Caco-2 (cell line): ENCODE measurements around the gene INPP4B. TPM values are rescaled to one million over a fixed set of nuclear protein-coding genes. Genes with fewer than 3 reads are reported as not detected.
A peak's percentile ranks its signal among the peaks of the same experiment; 100 is the strongest.

Experiments
- BruUV-seq: library from RNA; stranded (reverse); fragments of 400-500 nt; replicated peaks from 2 replicates; lab custom pipeline; 2021; lab: Mats Ljungman, UMichigan
- CTCF ChIA-PET: fragments of 300-600 bp; sonication (Branson Sonifier 250); formaldehyde crosslinking; loops from one replicate; lab custom pipeline; 2022; ENCODE audit warnings: antibody characterized with exemption; lab: Charles Lee
- POLR2A ChIA-PET: fragments of 300-600 bp; sonication (Branson Sonifier 250); formaldehyde crosslinking; loops from one replicate; lab custom pipeline; 2022; ENCODE audit warnings: antibody characterized with exemption; lab: Charles Lee
- DNase-seq, 2 experiments: peaks; one replicate each; pipeline versions ENCODE4 v3.0.0 to v3.0.0-alpha.2; 2020 to 2022
- H3K27me3 ChIP-seq: replicated peaks from 2 replicates; pipeline ENCODE4 v1.6.0; 2011; ENCODE audit warnings: low read length; ENCODE audit not compliant: control insufficient read depth, insufficient read depth
- H3K36me3 ChIP-seq: 2 replicates; pipeline ENCODE4 v1.5.1; 2011; ENCODE audit warnings: low read length; ENCODE audit not compliant: control insufficient read depth, insufficient read depth
- H3K4me1 ChIP-seq: fragments of 250-450 bp; sonication (Bioruptor Pico); 2 replicates; pipeline ENCODE4 v1.5.1; 2020; ENCODE audit warnings: mild to moderate bottlenecking
- H3K4me3 ChIP-seq: 2 replicates; pipeline ENCODE4 v1.5.1; 2011; ENCODE audit warnings: low read depth, mild to moderate bottlenecking, control low read depth, low read length
- H3K9me3 ChIP-seq: fragments of 250-450 bp; sonication (Bioruptor Pico); 2 replicates; pipeline ENCODE4 v1.5.1; 2020; ENCODE audit warnings: mild to moderate bottlenecking, moderate library complexity
- H3K27ac Mint-ChIP-seq: one replicate; pipeline ENCODE4 v1.8.0; 2022; ENCODE audit warnings: mixed read lengths; ENCODE audit not compliant: unreplicated experiment
- H3K27me3 Mint-ChIP-seq: one replicate; pipeline ENCODE4 v1.8.0; 2022; ENCODE audit warnings: mixed read lengths; ENCODE audit not compliant: insufficient read depth, unreplicated experiment
- H3K36me3 Mint-ChIP-seq: one replicate; pipeline ENCODE4 v1.8.0; 2022; ENCODE audit warnings: mild to moderate bottlenecking, mixed read lengths; ENCODE audit not compliant: insufficient read depth, unreplicated experiment
- H3K4me1 Mint-ChIP-seq: one replicate; pipeline ENCODE4 v1.8.0; 2022; ENCODE audit warnings: low read depth, mixed read lengths; ENCODE audit not compliant: unreplicated experiment
- H3K4me3 Mint-ChIP-seq: one replicate; pipeline ENCODE4 v1.8.0; 2022; ENCODE audit warnings: mild to moderate bottlenecking, moderate library complexity, mixed read lengths; ENCODE audit not compliant: unreplicated experiment
- H3K9me3 Mint-ChIP-seq: one replicate; pipeline ENCODE4 v1.8.0; 2022; ENCODE audit warnings: mixed read lengths; ENCODE audit not compliant: unreplicated experiment
- CTCF ChIP-seq, 2 experiments: fragments of 200-600 bp in 1 of 2; IDR thresholded peaks; 1 replicate in 1 of 2; 2 replicates in 1 of 2; pipeline versions ENCODE4 v1.5.1 to v1.8.0; 2011 to 2022; ENCODE audit warnings: antibody characterized with exemption in 1 of 2, control low read depth in 1 of 2, inconsistent platforms in 1 of 2, low read depth in 1 of 2, low read length in 1 of 2, mild to moderate bottlenecking in 1 of 2, moderate library complexity in 1 of 2; ENCODE audit not compliant: insufficient read depth in 1 of 2, severe bottlenecking in 1 of 2, unreplicated experiment in 1 of 2
- intact Hi-C: fragments of 100-400 bp; cut with micrococcal nuclease; formaldehyde crosslinking; loops from one replicate; pipeline ENCODE4 v1.10.0; 2022; ENCODE audit not compliant: unreplicated experiment
- total RNA-seq: library from RNA; stranded (reverse); gene quantifications from 2 replicates; pipeline ENCODE4 v1.2.3, GENCODE V29; 2022

The INPP4B gene
- total RNA-seq, 1 experiment from 2014 or later: 10.3 TPM

DNA sequence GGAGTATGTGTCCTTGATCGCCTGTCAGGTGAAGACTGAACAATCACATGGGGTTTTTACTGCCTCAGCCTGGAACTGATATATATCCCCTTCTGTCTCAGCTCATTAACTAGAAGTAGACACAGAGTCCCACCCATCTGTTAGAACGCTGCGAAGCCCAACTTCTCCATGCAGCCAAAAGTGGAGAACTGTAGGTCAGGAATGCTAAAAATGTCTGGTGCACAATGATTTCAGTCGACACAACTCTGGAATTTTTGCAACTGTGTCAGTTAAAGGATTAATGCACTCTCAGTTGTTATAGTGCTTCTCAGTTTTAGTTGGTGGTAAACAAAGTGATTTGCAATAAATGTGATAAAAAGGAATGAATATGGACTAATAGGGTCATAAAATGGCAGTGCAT is 287.2 kb downstream of the INPP4B start:
- no peaks in the 10 kb centered on the region; the same call in 1 of the 2 replicates for H3K36me3 ChIP-seq
- H3K9me3 ChIP-seq: no peaks in the 10 kb centered on the region
- Mint-ChIP-seq H3K27ac (no peak overlapping the region), H3K9me3 (peaks cover 2% of the 10 kb centered on the region), H3K4me1 (peaks cover 12% of the 10 kb centered on the region), H3K36me3 (peaks cover under 1% of the 10 kb centered on the region), H3K4me3 (no peak overlapping the region), H3K27me3 (no peaks in the 10 kb centered on the region)
- no peak overlapping the region for H3K4me3 ChIP-seq
- POLR2A ChIA-PET: interaction anchor here (0.5 to 0.6 kb wide), 2 partner anchors 9 to 83 kb away, joined by 3 to 4 read pairs; no protein-coding TSS in a partner anchor
- TF ChIP-seq CTCF (IDR thresholded peaks at IDR 0.05; ENCODE audit: insufficient read depth in 1 of 2, low read depth in 1 of 2, low read length in 1 of 2, severe bottlenecking in 1 of 2, unreplicated experiment in 1 of 2): no peak
- intact Hi-C loops: loop anchor here (2.0 kb wide), 1 partner anchor 14 kb away; no protein-coding TSS in a partner anchor
- CTCF ChIA-PET: no interaction called here
- peaks cover 16% of the 10 kb centered on the region for H3K4me1 ChIP-seq
- DNase-seq: peak in 1 of 2 experiments; percentile 24
- no peaks in the 10 kb centered on the region for H3K27me3 ChIP-seq
- BruUV-seq: no TSS peak

- H3K27me3 ChIP-seq: no peaks in the 10 kb centered on the region
- Mint-ChIP-seq H3K4me3 (no peak overlapping the region), H3K27me3 (no peaks in the 10 kb centered on the region), H3K4me1 (peaks cover 7% of the 10 kb centered on the region), H3K36me3 (no peaks in the 10 kb centered on the region), H3K9me3 (no peaks in the 10 kb centered on the region), H3K27ac (no peak overlapping the region)
- H3K9me3 ChIP-seq: no peaks in the 10 kb centered on the region
- no peak for DNase-seq
- ChIA-PET POLR2A (no interaction called here), CTCF (no interaction called here)
- no TSS peak for BruUV-seq
- no peak overlapping the region for H3K4me3 ChIP-seq
- no peak for TF ChIP-seq CTCF (IDR thresholded peaks at IDR 0.05; ENCODE audit: insufficient read depth in 1 of 2, low read depth in 1 of 2, low read length in 1 of 2, severe bottlenecking in 1 of 2, unreplicated experiment in 1 of 2)
- no peaks in the 10 kb centered on the region; the same call in 1 of the 2 replicates for H3K36me3 ChIP-seq
- peaks cover 9% of the 10 kb centered on the region for H3K4me1 ChIP-seq
- intact Hi-C loops: no loop called here
Measured at GRCh38 chr4:142557239-142557801, 288.8 kb downstream of the INPP4B start.

DNA sequence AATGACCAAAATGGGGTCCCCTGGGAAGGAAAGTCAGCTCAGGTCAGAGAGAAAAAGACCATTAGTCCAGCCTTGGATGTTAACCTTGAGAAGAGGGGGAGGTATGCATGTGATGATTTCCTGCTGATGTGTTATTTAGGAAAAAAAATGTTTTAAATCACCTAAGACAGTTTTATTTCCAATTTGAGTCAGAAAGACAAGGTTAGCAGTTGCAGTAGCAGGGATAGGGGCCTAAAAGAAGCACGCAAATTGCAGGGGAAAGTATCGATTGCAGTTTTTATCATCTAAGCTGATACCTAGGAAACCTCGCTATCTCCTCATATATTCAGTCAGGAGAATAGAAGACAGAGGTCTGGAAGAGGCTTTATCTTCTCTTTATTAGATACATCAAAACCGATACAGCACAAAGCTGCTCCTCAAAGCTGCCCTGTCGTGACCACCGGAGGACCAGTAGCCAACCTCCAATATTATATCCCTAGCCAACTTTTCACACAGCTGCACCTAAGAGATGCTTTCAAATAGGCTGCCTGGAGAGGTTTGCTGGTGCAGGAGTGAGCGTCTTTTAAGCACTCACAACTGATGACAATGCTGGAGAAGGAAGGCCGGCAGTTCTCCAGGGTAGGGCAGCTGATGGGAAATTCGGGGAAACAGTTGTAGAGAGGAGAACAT is 289.4 kb downstream of the INPP4B start:
- Histone ChIP-seq H3K9me3 (no peaks in the 10 kb centered on the region), H3K36me3 (no peaks in the 10 kb centered on the region; the same call in 1 of the 2 replicates), H3K4me1 (peaks cover 11% of the 10 kb centered on the region), H3K27me3 (no peaks in the 10 kb centered on the region), H3K4me3 (no peak overlapping the region)
- Mint-ChIP-seq H3K36me3 (no peaks in the 10 kb centered on the region), H3K27me3 (no peaks in the 10 kb centered on the region), H3K27ac (no peak overlapping the region), H3K4me3 (no peak overlapping the region), H3K4me1 (peaks cover 7% of the 10 kb centered on the region), H3K9me3 (no peaks in the 10 kb centered on the region)
- POLR2A ChIA-PET: no interaction called here
- TF ChIP-seq CTCF (IDR thresholded peaks at IDR 0.05; ENCODE audit: insufficient read depth in 1 of 2, low read depth in 1 of 2, low read length in 1 of 2, severe bottlenecking in 1 of 2, unreplicated experiment in 1 of 2): no peak
- DNase-seq: no peak
- CTCF ChIA-PET: no interaction called here
- BruUV-seq: no TSS peak
- intact Hi-C loops: no loop called here
